MV-4-11 (cell line): Measurements from ENCODE around the gene MAGI2.
"Not testable (repeated sequence)": the region's sequence is repeated elsewhere in the genome, so short reads cannot be mapped to it uniquely, and the experiment has no call there.

Experiments used
- DNase-seq: peaks from one replicate; lab custom pipeline; 2025; lab: John Stamatoyannopoulos, UW

MAGI2 gene

GRCh38 chr7:79149831-79150230 lies 303.6 kb downstream of the MAGI2 start:
- DNase-seq: no peak

GRCh38 chr7:79142706-79143105 lies 310.8 kb downstream of the MAGI2 start:
- no peak for DNase-seq

- no peak for DNase-seq
Measured at GRCh38 chr7:79141252-79141651, 312.2 kb downstream of the MAGI2 start.

GRCh38 chr7:79137942-79138341 lies 315.5 kb downstream of the MAGI2 start:
- peak; percentile 21 for DNase-seq

GRCh38 chr7:79132844-79133451 lies 320.5 kb downstream of the MAGI2 start:
- no peak for DNase-seq

- no peak for DNase-seq
Measured at GRCh38 chr7:79130715-79131114, 322.8 kb downstream of the MAGI2 start.

GRCh38 chr7:79124331-79124730 lies 329.1 kb downstream of the MAGI2 start:
- no peak for DNase-seq

- no peak for DNase-seq
Measured at GRCh38 chr7:79118143-79118542, 335.3 kb downstream of the MAGI2 start.

- no peak for DNase-seq
Measured at GRCh38 chr7:79096361-79096805, 357.1 kb downstream of the MAGI2 start.

- no peak for DNase-seq
Measured at GRCh38 chr7:79093421-79093820, 360.0 kb downstream of the MAGI2 start.

GRCh38 chr7:79091661-79092060 lies 361.8 kb downstream of the MAGI2 start:
- DNase-seq: peak; percentile 11

- no peak for DNase-seq
Measured at GRCh38 chr7:79091011-79091410, 362.5 kb downstream of the MAGI2 start.

- no peak for DNase-seq
Measured at GRCh38 chr7:79090543-79090942, 362.9 kb downstream of the MAGI2 start.

GRCh38 chr7:79084423-79084822 lies 369.0 kb downstream of the MAGI2 start:
- DNase-seq: no peak

- DNase-seq: no peak
Measured at GRCh38 chr7:79079919-79080554, 373.4 kb downstream of the MAGI2 start.

- DNase-seq: no peak
Measured at GRCh38 chr7:79078273-79078672, 375.2 kb downstream of the MAGI2 start.

- DNase-seq: not testable (repeated sequence)
Measured at GRCh38 chr7:79071187-79071586, 382.3 kb downstream of the MAGI2 start.

- no peak for DNase-seq
Measured at GRCh38 chr7:79064187-79064823, 389.2 kb downstream of the MAGI2 start.

GRCh38 chr7:79063019-79063698 lies 390.3 kb downstream of the MAGI2 start:
- no peak for DNase-seq

GRCh38 chr7:79060498-79060897 lies 393.0 kb downstream of the MAGI2 start:
- DNase-seq: no peak

GRCh38 chr7:79055722-79056415 lies 397.6 kb downstream of the MAGI2 start:
- no peak for DNase-seq

GRCh38 chr7:79051915-79052314 lies 401.6 kb downstream of the MAGI2 start:
- DNase-seq: no peak
